Measurements from ENCODE around the gene FXYD4.
"Not testable (repeated sequence)": the region's sequence is repeated elsewhere in the genome, so short reads cannot be mapped to it uniquely, and the experiment has no call there.

FXYD4 gene, protein sequence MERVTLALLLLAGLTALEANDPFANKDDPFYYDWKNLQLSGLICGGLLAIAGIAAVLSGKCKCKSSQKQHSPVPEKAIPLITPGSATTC
- total RNA-seq = 0 to 0.07 (median 0) reads per million in 18 experiments

DNA sequence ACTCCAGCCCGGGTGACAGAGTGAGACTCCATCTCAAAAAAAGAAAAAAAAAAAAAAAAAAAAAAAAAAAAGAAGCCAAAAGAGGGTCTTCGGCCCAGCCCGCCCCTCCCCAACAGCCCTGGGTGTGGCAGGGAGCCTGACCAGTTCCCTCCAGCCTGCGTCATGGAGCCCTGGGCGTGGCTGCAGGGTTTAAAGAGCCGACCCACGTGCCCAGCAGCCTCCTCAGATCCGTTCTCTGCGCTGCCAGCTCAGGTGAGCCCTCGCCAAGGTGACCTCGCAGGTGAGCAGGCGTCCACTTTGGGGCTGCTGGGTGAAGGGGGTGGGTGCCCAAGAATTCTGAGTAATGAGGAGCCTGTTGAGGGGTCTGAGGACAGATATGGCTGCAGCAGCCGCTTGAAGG lies at the start of gene FXYD4:
Gene FXYD4 (plus strand): TSS at position 219 of the 400 bp plus-strand sequence. CDS start 2,111 bp downstream, outside the sequence.
- DNase-seq = no peak

DNA sequence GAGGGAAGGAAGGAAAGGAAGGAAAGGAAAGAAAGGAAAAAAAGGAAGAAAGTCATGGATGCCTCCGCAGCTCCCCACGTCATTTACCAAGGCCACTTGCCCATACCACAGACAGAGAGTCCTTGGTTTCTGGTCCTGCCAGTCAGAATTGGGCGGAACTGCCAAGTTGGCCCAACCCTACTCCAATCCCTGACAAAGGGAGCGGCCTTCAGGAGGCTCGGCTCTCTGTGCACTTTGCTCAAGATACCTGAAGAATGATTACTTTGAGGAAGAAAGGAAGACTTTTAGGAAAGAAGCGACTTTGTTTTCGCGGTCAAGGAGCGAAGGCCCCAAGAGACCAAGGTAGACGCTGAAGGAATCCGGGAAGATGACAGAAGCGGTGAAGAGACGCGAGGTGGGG lies 49.1 kb upstream of the FXYD4 start:
- DNase-seq = no peak

DNA sequence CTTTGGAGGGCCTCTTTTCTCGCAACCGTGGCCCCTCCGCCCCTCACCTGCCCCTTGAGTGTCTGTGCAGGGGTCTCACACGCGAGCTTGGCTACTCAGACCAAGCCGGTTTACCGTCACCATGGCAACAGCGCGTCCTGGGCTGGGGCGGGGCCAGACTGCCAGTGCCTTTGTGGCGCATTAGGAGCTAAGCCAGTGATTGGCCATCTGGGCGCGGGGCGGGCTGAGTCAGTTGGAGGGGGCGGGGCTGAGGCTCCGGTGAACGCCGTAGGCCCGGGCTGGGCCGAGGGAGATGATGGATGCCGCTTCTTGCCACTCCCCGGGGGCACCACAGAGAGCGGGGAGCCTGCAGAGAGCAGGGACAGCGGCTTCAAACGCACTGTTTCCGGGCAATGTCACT lies 48.7 kb upstream of the FXYD4 start:
- peak; percentile 67 to 68 for DNase-seq

DNA sequence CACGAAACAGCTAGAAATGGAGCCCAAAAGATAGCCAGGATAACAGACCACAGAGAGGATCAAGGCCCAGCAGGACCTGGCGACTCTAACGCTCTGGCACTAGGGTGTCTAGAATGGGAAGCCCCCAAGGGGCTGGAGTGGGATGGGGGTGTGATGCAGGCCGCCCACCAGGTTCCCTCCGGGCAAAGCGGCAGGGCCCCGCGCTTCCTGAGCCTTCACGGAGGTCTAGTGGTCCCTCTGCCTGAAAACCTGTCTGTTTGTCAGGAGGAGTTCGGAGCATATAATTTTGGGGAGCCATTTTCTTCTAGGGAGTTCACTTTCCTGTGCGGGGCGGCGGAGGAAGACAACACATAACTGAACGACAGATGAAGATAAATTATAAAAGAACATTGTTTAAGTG lies 48.2 kb upstream of the FXYD4 start:
- no peak for DNase-seq

DNA sequence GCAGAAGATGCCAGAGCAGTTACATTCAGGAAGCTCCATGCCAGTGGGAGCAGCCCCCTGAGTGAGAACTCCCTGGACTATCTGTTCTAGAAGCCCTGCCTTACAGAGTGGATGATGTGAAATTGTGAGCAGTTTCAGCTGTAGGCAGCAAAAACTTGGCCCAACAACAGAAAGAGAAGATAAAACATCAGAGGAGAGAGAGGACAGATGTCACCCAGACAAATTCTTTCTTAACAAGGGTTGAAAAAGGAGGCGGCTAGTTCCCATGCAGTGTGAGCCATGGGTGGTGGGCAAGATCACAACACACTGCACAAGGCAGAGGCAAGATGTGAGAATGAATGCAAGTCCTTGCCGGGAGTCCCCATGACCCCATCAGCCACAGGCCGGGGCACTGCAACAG lies 46.6 kb upstream of the FXYD4 start:
- no peak for DNase-seq

- peak in 1 of 2 donors; percentile 19 for DNase-seq
Measured at GRCh38 chr10:43327171-43327570, 44.3 kb upstream of the FXYD4 start.

DNA sequence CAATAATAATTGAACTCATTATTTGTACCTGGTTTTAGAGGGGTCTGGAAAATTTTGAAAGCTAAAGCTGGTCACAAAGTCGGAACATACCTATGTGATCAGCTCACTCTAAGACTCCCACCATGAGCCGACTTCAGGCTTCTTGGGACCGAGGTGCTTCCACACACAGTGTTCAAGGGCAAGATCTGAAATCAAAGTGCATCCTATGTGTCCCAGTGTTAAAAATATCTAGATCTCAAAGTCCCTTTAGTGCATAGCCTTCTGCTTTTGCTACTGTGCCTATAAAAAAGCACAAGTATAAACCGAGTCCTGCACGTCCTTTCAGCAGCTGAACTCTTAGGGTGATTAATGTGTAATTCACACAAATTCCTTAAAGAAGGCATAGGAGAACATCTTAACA lies 43.5 kb upstream of the FXYD4 start:
- no peak for DNase-seq

DNA sequence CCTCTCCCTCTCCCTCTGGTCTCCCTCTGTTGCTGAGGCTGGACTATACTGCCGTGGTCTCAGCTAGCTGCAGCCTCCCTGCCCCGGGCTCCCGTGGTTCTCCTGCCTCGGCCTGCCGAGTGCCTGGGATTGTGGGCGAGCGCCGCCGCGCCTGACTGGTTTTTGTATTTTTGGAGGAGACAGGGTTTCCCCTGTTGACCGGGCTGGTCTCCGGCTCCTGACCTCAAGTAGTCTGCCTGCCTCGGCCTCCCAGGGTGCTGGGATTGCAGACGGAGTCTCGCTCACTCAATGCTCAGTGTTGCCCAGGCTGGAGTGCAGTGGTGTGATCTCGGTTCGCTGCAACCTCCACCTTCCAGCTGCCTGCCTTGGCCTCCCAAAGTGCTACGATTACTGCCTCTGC lies 42.6 kb upstream of the FXYD4 start:
- DNase-seq = not testable (repeated sequence)

GRCh38 chr10:43329246-43329885 lies 42.1 kb upstream of the FXYD4 start:
- not testable (repeated sequence) for DNase-seq

DNA sequence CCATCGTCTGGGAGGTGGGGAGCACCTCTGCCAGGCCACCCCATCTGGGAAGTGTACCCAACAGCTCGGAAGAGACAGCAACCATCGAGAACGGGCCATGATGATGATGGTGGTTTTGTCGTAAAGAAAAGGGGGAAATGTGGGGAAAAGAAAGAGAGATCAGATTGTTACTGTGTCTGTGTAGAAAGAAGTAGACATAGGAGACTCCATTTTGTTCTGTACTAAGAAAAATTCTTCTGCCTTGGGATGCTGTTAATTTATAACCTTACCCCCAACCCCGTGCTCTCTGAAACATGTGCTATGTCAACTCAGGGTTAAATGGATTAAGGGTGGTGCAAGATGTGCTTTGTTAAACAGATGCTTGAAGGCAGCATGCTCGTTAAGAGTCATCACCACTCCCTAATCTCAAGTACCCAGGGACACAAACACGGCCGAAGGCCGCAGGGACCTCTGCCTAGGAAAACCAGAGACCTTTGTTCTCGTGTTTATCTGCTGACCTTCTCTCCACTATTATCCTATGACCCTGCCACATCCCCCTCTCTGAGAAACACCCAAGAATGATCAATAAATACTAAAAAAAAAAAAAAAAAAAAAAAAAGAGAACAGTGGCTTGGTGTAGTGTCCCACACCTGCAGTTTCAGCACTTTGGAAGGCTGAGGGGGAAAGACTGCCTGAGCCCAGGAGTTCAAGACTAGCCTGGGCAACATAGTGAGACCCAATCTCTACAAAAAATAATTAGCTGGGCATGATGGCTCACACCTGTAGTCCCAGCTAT lies 41.2 kb upstream of the FXYD4 start:
- DNase-seq = not testable (repeated sequence)

DNA sequence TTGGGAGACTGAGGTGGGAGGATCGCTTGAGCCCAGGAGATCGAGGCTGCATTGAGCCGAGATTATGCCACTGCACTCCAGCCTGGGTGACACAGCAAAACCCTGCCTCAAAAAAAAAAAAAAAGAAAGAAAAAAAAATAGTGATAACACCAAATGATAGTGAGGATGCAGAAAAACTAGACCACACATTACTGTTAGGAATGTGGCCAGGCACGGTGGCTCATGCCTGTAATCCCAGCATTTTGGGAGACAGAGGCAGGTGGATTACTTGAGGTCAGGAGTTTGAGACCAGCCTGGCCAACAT lies 40.7 kb upstream of the FXYD4 start:
- not testable (repeated sequence) for DNase-seq

DNA sequence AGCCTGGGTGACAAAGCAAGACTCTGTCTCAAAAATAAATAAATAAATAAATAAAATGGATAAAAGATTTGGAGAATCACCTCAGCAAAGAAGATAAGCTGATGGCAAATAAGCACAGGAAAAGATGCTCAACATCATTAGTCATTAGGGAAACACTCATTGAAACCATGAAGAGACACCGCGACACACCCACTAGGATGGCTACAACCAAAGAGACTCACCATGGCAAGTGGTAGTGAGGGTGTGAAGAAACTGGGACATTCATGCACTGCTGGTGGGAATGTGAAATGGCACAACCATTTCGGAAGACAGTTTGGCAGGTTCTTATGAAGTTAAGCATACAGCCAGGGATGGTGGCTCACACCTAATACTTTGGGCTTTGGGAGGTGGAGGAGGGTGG lies 37.8 kb upstream of the FXYD4 start:
- DNase-seq = no peak

GRCh38 chr10:43336061-43336460 lies 35.4 kb upstream of the FXYD4 start:
- no peak for DNase-seq

- no peak for DNase-seq
Measured at GRCh38 chr10:43336641-43337318, 34.7 kb upstream of the FXYD4 start.

GRCh38 chr10:43337536-43337935 lies 33.9 kb upstream of the FXYD4 start:
- DNase-seq = not testable (repeated sequence)

- no peak for DNase-seq
Measured at GRCh38 chr10:43338117-43338516, 33.3 kb upstream of the FXYD4 start.

DNA sequence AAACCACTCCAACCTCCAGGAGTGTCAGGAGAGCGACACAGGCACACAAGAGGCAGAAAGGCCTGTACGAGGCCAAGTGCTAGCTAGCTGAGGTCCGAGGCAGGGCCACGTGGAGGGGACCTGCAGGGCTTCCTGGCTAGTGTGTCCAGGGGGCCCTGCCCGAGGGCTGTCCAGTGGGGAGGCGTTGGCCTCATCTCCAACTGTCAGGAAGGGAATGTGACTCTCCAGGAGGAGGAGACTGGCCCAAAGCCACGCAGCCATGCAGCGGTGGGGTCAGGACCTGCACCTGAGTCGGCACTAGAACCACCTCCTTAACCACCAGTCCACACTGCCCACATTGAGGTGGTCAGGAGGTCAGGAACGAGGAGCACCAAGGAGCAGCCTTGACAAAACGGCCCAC lies 32.3 kb upstream of the FXYD4 start:
- no peak for DNase-seq

GRCh38 chr10:43340101-43340500 lies 31.3 kb upstream of the FXYD4 start:
- no peak for DNase-seq

DNA sequence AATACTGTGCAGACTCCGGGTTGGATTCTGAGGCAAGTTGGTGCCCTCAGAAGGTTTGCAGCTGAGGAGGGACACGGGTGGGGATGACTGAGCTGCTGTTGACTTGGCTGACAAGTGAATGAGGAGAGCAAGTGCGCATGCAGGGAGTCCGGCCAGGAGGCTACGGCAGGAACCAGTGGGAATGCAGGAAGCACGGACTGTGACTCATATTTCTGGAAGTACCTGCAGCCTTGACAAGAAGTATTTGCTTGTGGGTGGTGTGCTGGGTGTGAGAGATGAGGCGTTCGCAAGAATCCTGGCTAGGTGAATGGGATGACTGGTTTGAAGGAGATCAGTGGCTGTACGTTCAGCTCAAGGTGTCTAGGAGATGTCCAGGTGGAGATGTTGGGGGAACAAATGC lies 30.8 kb upstream of the FXYD4 start:
- DNase-seq = no peak

DNA sequence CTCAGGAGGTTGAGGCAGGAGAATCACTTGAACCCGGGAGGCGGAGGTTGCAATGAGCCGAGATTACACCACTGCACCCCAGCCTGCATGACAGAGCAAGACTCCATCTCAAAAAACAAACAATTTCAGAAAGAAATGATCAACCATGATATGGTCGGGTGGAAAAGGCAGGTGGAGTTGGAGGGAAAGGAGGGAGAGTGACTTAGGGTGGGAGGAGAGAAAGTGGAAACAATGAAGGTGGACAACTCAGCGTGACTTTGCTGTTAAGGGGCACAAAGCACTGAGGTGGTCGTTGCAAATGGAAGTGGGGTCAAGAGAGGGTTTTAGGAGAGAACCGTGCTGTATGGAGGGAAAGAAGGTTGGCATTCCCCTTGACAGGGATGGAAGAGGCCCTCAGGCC lies 30.0 kb upstream of the FXYD4 start:
- no peak for DNase-seq

GRCh38 chr10:43342279-43343125 lies 28.9 kb upstream of the FXYD4 start:
- no peak for DNase-seq

GRCh38 chr10:43343126-43343525 lies 28.3 kb upstream of the FXYD4 start:
- DNase-seq = no peak

DNA sequence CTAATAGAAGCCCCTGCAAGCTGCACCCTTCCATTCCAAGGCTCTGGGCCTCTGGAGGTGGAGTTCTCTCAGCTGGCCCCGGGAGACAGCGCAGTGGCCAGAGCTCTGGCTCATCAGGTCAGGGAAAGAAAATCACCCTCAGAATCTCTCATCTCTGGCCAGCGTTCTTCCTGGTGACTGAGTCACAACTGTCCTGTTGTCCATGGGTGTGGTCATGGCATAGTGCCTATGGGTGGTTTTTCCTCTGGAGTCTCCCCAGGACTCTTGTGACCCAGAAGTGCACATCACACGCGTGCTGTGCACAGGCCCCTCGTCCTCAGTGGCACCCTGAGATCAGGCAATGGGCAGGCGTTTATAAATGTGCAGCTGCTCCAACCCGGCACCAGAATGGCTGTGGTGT lies 27.4 kb upstream of the FXYD4 start:
- DNase-seq = no peak

Measured in inflammatory macrophage (primary cell).